Mucosa of rectum (tissue), 2 donors: Measurements from ENCODE around the gene APOBEC3F.

Experiments used
- H3K27ac ChIP-seq, 2 donors: one replicate each; pipeline ENCODE4 v1.7.0; 2013; ENCODE audit warnings: inconsistent platforms in 2 of 2, low read depth in 2 of 2, low read length in 2 of 2
- H3K27me3 ChIP-seq, 2 donors: one replicate each; pipeline ENCODE4 v1.7.0; 2013; ENCODE audit warnings: low read length in 2 of 2; ENCODE audit not compliant: control insufficient read depth in 2 of 2, insufficient read depth in 2 of 2
- H3K36me3 ChIP-seq, 2 donors: one replicate each; pipeline ENCODE4 v1.7.0; 2013; ENCODE audit warnings: low read length in 2 of 2; ENCODE audit not compliant: control insufficient read depth in 2 of 2, insufficient read depth in 2 of 2
- H3K4me1 ChIP-seq, 2 donors: one replicate each; pipeline ENCODE4 v1.7.0; 2013; ENCODE audit warnings: low read length in 2 of 2, mild to moderate bottlenecking in 1 of 2; ENCODE audit not compliant: control insufficient read depth in 2 of 2, insufficient read depth in 2 of 2
- H3K4me3 ChIP-seq, 2 donors: one replicate each; pipeline ENCODE4 v1.7.0; 2013; ENCODE audit warnings: low read length in 2 of 2
- H3K9ac ChIP-seq, 2 donors: one replicate each; pipeline ENCODE4 v1.7.0; 2013; ENCODE audit warnings: low read length in 2 of 2, low read depth in 1 of 2, mild to moderate bottlenecking in 1 of 2
- H3K9me3 ChIP-seq, 2 donors: one replicate each; pipeline ENCODE4 v1.7.0; 2013; ENCODE audit warnings: low read length in 2 of 2; ENCODE audit not compliant: control insufficient read depth in 2 of 2
- donor health status: healthy.
- donor health status: Normal muscosa, but diverticular disease.

Gene APOBEC3F

GRCh38 chr22:39092111-39092862, 51.6 kb downstream of the APOBEC3F start:
- H3K4me1 ChIP-seq: peaks cover 5 to 11% of the 10 kb centered on the region in 2 donors
- no peaks in the 10 kb centered on the region for H3K36me3 ChIP-seq
- no peak overlapping the region for H3K4me3 ChIP-seq

GRCh38 chr22:39094717-39095389, 54.2 kb downstream of the APOBEC3F start:
- no peaks in the 10 kb centered on the region for H3K9me3 ChIP-seq

More at GRCh38 chr22:39092111-39092862, 51.6 kb downstream of the APOBEC3F start:
- H3K27me3 ChIP-seq: peaks cover 3% of the 10 kb centered on the region in 2 donors
- peak overlapping the region in 1 of 2 donors; percentile 74 for H3K27ac ChIP-seq
- no peaks in the 10 kb centered on the region for H3K9me3 ChIP-seq
- no peak overlapping the region for H3K9ac ChIP-seq

GRCh38 chr22:39095971-39096370, 55.3 kb downstream of the APOBEC3F start:
- peaks cover 3 to 12% of the 10 kb centered on the region in 2 donors for H3K4me1 ChIP-seq
- no peak overlapping the region for H3K9ac ChIP-seq
- no peaks in the 10 kb centered on the region for H3K36me3 ChIP-seq
- H3K4me3 ChIP-seq: no peak overlapping the region
- no peaks in the 10 kb centered on the region for H3K9me3 ChIP-seq
- H3K27ac ChIP-seq: no peak overlapping the region
- peaks cover 0 to 3% of the 10 kb centered on the region in 2 donors for H3K27me3 ChIP-seq

More at GRCh38 chr22:39094717-39095389, 54.2 kb downstream of the APOBEC3F start:
- Histone ChIP-seq H3K27ac (no peak overlapping the region), H3K9ac (no peak overlapping the region), H3K4me1 (peaks cover 5 to 14% of the 10 kb centered on the region in 2 donors), H3K4me3 (no peak overlapping the region), H3K27me3 (peaks cover 3% of the 10 kb centered on the region in 2 donors), H3K36me3 (no peaks in the 10 kb centered on the region)

- Histone ChIP-seq H3K27ac (peak within 1 kb of the TSS; percentile 34 to 70), H3K27me3 (peaks cover 0 to 3% of the 10 kb centered on the region in 2 donors), H3K4me3 (no peak within 1 kb of the TSS), H3K36me3 (no peaks in the 10 kb centered on the region), H3K9me3 (no peaks in the 10 kb centered on the region), H3K9ac (no peak within 1 kb of the TSS), H3K4me1 (peaks cover 3 to 6% of the 10 kb centered on the region in 2 donors)
These were observed 56.7 kb downstream of the APOBEC3F start, which contains the start of gene APOBEC3H for GRCh38 chr22:39097098-39098020. Gene APOBEC3H, plus strand, starts transcription at chr22:39097244. Its CDS starts 3,035 bp downstream, at chr22:39100279.

GRCh38 chr22:39098026-39098425, 57.4 kb downstream of the APOBEC3F start:
- peaks cover 0 to 3% of the 10 kb centered on the region in 2 donors for H3K27me3 ChIP-seq
- H3K4me1 ChIP-seq: peaks cover 3 to 5% of the 10 kb centered on the region in 2 donors
- H3K27ac ChIP-seq: no peak overlapping the region
- no peak overlapping the region for H3K9ac ChIP-seq
- no peaks in the 10 kb centered on the region for H3K9me3 ChIP-seq
- H3K36me3 ChIP-seq: no peaks in the 10 kb centered on the region
- H3K4me3 ChIP-seq: no peak overlapping the region

GRCh38 chr22:39098576-39098975, 57.9 kb downstream of the APOBEC3F start:
- Histone ChIP-seq H3K27ac (no peak overlapping the region), H3K9ac (no peak overlapping the region), H3K4me3 (no peak overlapping the region), H3K27me3 (peaks cover 0 to 3% of the 10 kb centered on the region in 2 donors), H3K4me1 (peaks cover 3 to 5% of the 10 kb centered on the region in 2 donors), H3K36me3 (no peaks in the 10 kb centered on the region), H3K9me3 (no peaks in the 10 kb centered on the region)

- H3K9ac ChIP-seq: no peak overlapping the region
- no peaks in the 10 kb centered on the region for H3K27me3 ChIP-seq
- no peak overlapping the region for H3K4me3 ChIP-seq
- peaks cover 3 to 5% of the 10 kb centered on the region in 2 donors for H3K4me1 ChIP-seq
- H3K36me3 ChIP-seq: no peaks in the 10 kb centered on the region
- no peak overlapping the region for H3K27ac ChIP-seq
- no peaks in the 10 kb centered on the region for H3K9me3 ChIP-seq
These were observed 60.6 kb downstream of the APOBEC3F start for GRCh38 chr22:39101226-39101625.

GRCh38 chr22:39103431-39103830, 62.8 kb downstream of the APOBEC3F start:
- Histone ChIP-seq H3K27ac (no peak overlapping the region), H3K9ac (no peak overlapping the region), H3K4me3 (no peak overlapping the region), H3K4me1 (no peaks in the 10 kb centered on the region), H3K9me3 (no peaks in the 10 kb centered on the region), H3K27me3 (no peaks in the 10 kb centered on the region), H3K36me3 (no peaks in the 10 kb centered on the region)
